Vagina (tissue), 2 donors: ENCODE measurements around the gene TNS1. TPM values are rescaled to one million over a fixed set of nuclear protein-coding genes. Genes with fewer than 3 reads are reported as not detected.

Experiments used
- DNase-seq, 2 donors: peaks; one replicate each; pipeline ENCODE4 v3.0.0-alpha.2; 2017; ENCODE audit errors: extremely low spot score in 2 of 2
- H3K27ac ChIP-seq: fragments of 200-600 bp; sonication (generic); one replicate; pipeline ENCODE4 v1.5.1; 2019
- H3K27me3 ChIP-seq: fragments of 200-600 bp; sonication (generic); one replicate; pipeline ENCODE4 v1.5.1; 2019
- H3K36me3 ChIP-seq, 2 donors: fragments of 200-600 bp; sonication (generic); one replicate each; pipeline ENCODE4 v1.5.1; 2017 to 2019
- H3K4me1 ChIP-seq: fragments of 200-600 bp; sonication (generic); one replicate; pipeline ENCODE4 v1.5.1; 2019
- H3K4me3 ChIP-seq, 2 donors: fragments of 200-600 bp; sonication (generic); 1 replicate in 1 of 2; 2 replicates in 1 of 2; pipeline ENCODE4 v1.5.1; 2016 to 2019
- H3K9me3 ChIP-seq: fragments of 200-600 bp; sonication (generic); one replicate; pipeline ENCODE4 v1.5.1; 2019
- CTCF ChIP-seq, 3 experiments: fragments of 450-650 bp in 2 of 3; fragments of 200-600 bp in 1 of 3; sonication (generic) in 1 of 3; IDR thresholded peaks; one replicate each; pipeline ENCODE4 v1.5.1; 2017 to 2019; ENCODE audit warnings: antibody characterized with exemption in 3 of 3, mild to moderate bottlenecking in 2 of 3, moderate library complexity in 2 of 3
- POLR2A ChIP-seq, 2 donors: fragments of 450-650 bp; IDR thresholded peaks; one replicate each; pipeline ENCODE4 v1.6.1; 2017; ENCODE audit warnings: antibody characterized with exemption in 2 of 2, mild to moderate bottlenecking in 2 of 2, moderate library complexity in 2 of 2
- POLR2AphosphoS5 ChIP-seq, 2 donors: sonication (generic); formaldehyde crosslinking; IDR thresholded peaks; one replicate each; pipeline ENCODE4 v1.9.0; 2017; ENCODE audit warnings: antibody characterized with exemption in 2 of 2, mild to moderate bottlenecking in 2 of 2, low read depth in 1 of 2; ENCODE audit not compliant: insufficient read depth in 1 of 2
- intact Hi-C: fragments of 100-400 bp; cut with DNase I; formaldehyde crosslinking; loops from one replicate; pipeline ENCODE4 v1.15.1; 2023
- total RNA-seq: library from RNA; depleted of rRNA; stranded (reverse); fragments of >200 nt; gene quantifications from one replicate; pipeline ENCODE4 v1.2.3, GENCODE V29; 2016

The TNS1 gene
- total RNA-seq, 1 donor from 2014 or later = 216 TPM

GRCh38 chr2:218026676-218027425 is 24.1 kb upstream of the TNS1 start:
- peak overlapping the region; percentile 7 for H3K27ac ChIP-seq
- no peaks in the 10 kb centered on the region for H3K36me3 ChIP-seq
- peak; percentile 65 to 91 for DNase-seq
- no peaks in the 10 kb centered on the region for H3K27me3 ChIP-seq
- H3K9me3 ChIP-seq = no peaks in the 10 kb centered on the region
- H3K4me3 ChIP-seq = no peak overlapping the region
- H3K4me1 ChIP-seq = peaks cover 33% of the 10 kb centered on the region
- TF ChIP-seq POLR2AphosphoS5 (IDR thresholded peaks at IDR 0.05; ENCODE audit: insufficient read depth in 1 of 2, low read depth in 1 of 2) = no peak
- no peak for TF ChIP-seq CTCF (IDR thresholded peaks at IDR 0.05)
- no peak for TF ChIP-seq POLR2A (IDR thresholded peaks at IDR 0.05)
- intact Hi-C loops = no loop called here

- no peaks in the 10 kb centered on the region for H3K9me3 ChIP-seq
- no peak for TF ChIP-seq POLR2AphosphoS5 (IDR thresholded peaks at IDR 0.05; ENCODE audit: insufficient read depth in 1 of 2, low read depth in 1 of 2)
- no peak for TF ChIP-seq POLR2A (IDR thresholded peaks at IDR 0.05)
- TF ChIP-seq CTCF (IDR thresholded peaks at IDR 0.05) = no peak
- peaks cover 28% of the 10 kb centered on the region for H3K4me1 ChIP-seq
- no peak overlapping the region for H3K4me3 ChIP-seq
- H3K27me3 ChIP-seq = no peaks in the 10 kb centered on the region
- intact Hi-C loops = no loop called here
- no peak overlapping the region for H3K27ac ChIP-seq
- DNase-seq = peak; percentile 78 to 79
- no peaks in the 10 kb centered on the region for H3K36me3 ChIP-seq
Observed at GRCh38 chr2:218026244-218026643, 23.4 kb upstream of the TNS1 start.

- H3K9me3 ChIP-seq = no peaks in the 10 kb centered on the region
- no peak for DNase-seq
- H3K36me3 ChIP-seq = no peaks in the 10 kb centered on the region
- no peak overlapping the region for H3K4me3 ChIP-seq
- intact Hi-C loops = no loop called here
- peaks cover 28% of the 10 kb centered on the region for H3K4me1 ChIP-seq
- TF ChIP-seq CTCF (IDR thresholded peaks at IDR 0.05) (no peak), POLR2A (IDR thresholded peaks at IDR 0.05) (no peak), POLR2AphosphoS5 (IDR thresholded peaks at IDR 0.05; ENCODE audit: insufficient read depth in 1 of 2, low read depth in 1 of 2) (no peak)
- H3K27me3 ChIP-seq = no peaks in the 10 kb centered on the region
- no peak overlapping the region for H3K27ac ChIP-seq
Observed at GRCh38 chr2:218024871-218025270, 22.1 kb upstream of the TNS1 start.

GRCh38 chr2:218024336-218024735 is 21.5 kb upstream of the TNS1 start:
- no peaks in the 10 kb centered on the region for H3K27me3 ChIP-seq
- intact Hi-C loops = no loop called here
- H3K36me3 ChIP-seq = no peaks in the 10 kb centered on the region
- peak in 1 of 2 donors; percentile 72 for DNase-seq
- TF ChIP-seq POLR2AphosphoS5 (IDR thresholded peaks at IDR 0.05; ENCODE audit: insufficient read depth in 1 of 2, low read depth in 1 of 2) = no peak
- TF ChIP-seq CTCF (IDR thresholded peaks at IDR 0.05) = no peak
- TF ChIP-seq POLR2A (IDR thresholded peaks at IDR 0.05) = no peak
- no peak overlapping the region for H3K27ac ChIP-seq
- no peak overlapping the region for H3K4me3 ChIP-seq
- H3K4me1 ChIP-seq = peaks cover 28% of the 10 kb centered on the region
- H3K9me3 ChIP-seq = no peaks in the 10 kb centered on the region

- no peak overlapping the region for H3K27ac ChIP-seq
- peak in 1 of 2 donors; percentile 79 for DNase-seq
- intact Hi-C loops = no loop called here
- H3K4me3 ChIP-seq = no peak overlapping the region
- no peak for TF ChIP-seq POLR2A (IDR thresholded peaks at IDR 0.05)
- TF ChIP-seq CTCF (IDR thresholded peaks at IDR 0.05) = no peak
- TF ChIP-seq POLR2AphosphoS5 (IDR thresholded peaks at IDR 0.05; ENCODE audit: insufficient read depth in 1 of 2, low read depth in 1 of 2) = no peak
- peaks cover 21% of the 10 kb centered on the region for H3K4me1 ChIP-seq
- H3K36me3 ChIP-seq = no peaks in the 10 kb centered on the region
- H3K27me3 ChIP-seq = no peaks in the 10 kb centered on the region
- H3K9me3 ChIP-seq = no peaks in the 10 kb centered on the region
Observed at GRCh38 chr2:218023636-218024035, 20.8 kb upstream of the TNS1 start.
